Erythroblast (primary cell): Measurements from ENCODE around the gene TRAPPC6A.

ENCODE experiments used
- DNase-seq, 2 experiments: peaks; one replicate each; lab custom pipeline; 2025; lab: John Stamatoyannopoulos, UW
- GATA1 ChIP-seq: IDR thresholded peaks from 2 replicates; pipeline ENCODE4 v1.6.1; 2011; ENCODE audit warnings: low read depth, mild to moderate bottlenecking, control low read depth, low read length, moderate library complexity
- POLR2A ChIP-seq: IDR thresholded peaks from 2 replicates; pipeline ENCODE4 v1.6.1; 2011; ENCODE audit warnings: mild to moderate bottlenecking, low read length

TRAPPC6A gene

DNA sequence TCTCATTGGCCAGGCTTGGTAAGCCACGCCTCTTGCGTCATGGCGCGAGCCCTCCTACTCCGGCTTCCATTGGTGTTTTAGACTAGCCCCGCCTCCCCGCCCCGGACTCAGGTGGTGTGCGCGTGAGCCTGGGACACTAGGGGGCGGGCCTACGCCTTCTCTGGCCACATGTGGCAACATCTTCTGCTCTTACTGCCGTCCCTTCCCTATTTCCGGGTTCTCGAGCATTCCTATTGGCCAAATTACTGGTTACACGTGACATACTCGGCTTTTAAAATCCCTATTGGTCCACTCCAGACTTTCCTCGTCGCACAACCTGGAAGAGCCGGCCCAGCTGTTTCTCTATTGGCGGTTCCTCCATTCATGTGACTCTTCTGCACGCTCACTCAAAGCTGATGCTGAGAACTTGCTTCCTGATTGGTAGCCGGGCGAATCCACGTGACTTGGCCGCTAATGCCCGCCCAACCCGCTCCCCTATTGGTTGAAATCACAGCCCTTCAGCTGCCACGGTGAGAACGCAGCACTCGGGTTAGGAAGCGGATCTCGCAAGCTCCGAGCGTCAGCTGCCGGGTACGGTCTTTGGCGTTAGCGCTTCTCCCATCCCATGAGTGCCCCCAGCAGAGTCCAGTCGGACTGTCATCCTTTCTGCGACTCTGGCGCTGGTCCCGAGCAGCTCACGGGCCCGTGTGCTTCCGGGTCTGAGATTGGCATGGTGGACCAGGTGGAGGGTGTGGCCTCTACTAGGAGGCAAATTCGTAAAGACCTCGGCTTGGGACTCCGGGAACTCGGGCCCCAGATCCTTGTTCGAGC lies 430 bp upstream of the TRAPPC6A start, which contains the start of gene BLOC1S3:
Gene BLOC1S3 (plus strand): TSS at position 523 of the 810 bp plus-strand sequence. CDS start 513 bp downstream, outside the sequence.
- DNase-seq = peak; percentile 100
- TF ChIP-seq POLR2A (peak; percentile 78), GATA1 (no peak)

DNA sequence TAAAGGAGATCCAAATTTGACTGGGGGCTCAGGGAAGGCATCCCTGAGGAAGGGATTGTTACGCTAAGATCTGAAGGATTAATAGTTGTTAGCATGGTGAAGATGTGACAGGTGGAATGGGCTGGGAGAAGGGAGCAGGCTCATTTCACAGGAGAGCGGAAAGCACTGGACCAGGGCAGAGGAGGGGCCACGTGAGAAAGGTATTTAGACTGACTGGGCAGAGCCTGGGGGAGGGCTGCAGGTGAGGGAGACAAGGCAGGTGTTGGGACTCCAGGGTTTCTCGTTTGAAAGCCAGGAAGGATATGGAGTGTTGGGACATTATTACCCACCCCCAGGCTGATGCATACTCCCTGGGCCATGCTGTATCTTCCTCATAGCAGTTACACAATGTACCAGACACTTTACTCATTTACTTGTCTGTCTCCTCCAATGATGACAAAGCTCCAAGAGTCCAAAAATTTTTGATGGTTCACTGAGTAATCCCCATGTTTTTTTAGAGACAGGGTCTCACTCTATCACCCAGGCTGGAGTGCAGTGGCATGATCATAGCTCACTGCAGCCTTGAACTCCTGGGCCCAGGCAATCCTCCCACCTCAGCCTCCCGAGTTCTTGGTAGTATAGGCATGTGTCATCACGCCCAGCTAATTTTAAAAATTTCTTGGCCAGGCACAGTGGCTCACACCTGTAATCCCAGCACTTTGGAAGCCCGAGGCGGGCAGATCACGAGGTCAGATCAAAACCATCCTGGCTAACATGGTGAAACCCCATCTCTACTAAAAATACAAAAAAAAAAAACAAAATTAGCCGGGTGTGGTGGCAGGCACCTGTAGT lies 2.3 kb downstream of the TRAPPC6A start:
- TF ChIP-seq POLR2A (no peak), GATA1 (no peak)
- DNase-seq = no peak

- no peak for DNase-seq
- TF ChIP-seq GATA1 (no peak), POLR2A (no peak)
These were observed 4.2 kb downstream of the TRAPPC6A start for GRCh38 chr19:45173816-45174215.

DNA sequence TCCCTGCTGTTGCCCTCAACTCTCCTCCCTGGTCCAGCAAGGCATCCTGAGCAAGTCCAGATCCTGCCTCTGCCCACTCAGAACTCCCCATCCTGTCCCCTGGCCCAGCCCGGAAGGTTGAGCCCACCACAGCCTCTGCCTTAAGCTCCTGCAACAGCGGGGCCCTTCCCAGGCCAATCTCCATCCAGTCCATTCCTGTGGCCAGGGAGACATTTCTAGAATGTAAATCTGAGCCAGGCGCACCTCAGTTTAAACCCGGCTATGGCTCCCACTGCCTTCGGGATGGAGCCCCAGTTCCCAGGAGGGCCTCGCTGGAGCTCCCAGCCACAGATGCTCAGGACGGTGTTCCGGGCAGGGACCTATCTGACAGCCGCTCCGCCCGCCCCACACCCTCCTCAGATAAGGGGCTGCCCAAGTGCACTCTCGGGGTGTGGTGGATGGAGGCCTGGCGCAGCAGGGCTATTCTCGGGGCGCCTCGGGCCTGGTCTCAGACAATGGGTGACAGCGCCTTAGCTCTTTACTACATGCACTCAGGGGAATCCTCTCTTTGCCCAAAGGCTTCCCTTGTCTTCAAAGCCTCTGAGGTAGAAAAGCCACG lies 5.3 kb downstream of the TRAPPC6A start:
- TF ChIP-seq POLR2A (no peak), GATA1 (no peak)
- peak; percentile 43 to 50 for DNase-seq

DNA sequence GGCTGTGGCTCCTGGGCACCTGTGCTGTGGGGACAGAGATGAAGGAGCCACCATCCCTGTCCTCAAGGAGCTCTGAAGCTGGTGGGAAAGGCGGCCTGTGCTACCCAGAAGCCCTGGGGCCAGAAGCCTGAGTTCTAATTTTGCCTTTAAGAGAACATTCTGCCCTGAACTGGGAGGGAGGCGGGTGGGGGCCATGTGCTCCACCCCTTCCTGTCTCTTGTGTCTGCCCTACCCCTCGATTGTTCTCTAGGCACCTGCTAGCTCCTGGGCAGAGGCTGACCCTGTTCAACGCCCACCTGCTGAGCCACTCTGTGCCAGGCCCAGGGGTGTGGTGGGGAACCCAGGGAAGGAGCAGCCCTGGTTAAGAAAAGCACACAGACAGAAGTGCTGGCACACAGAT lies 5.9 kb downstream of the TRAPPC6A start:
- no peak for TF ChIP-seq POLR2A
- TF ChIP-seq GATA1 = no peak
- DNase-seq = no peak

- TF ChIP-seq GATA1 (no peak), POLR2A (no peak)
- no peak for DNase-seq
These were observed 6.8 kb downstream of the TRAPPC6A start for GRCh38 chr19:45171211-45171623.

DNA sequence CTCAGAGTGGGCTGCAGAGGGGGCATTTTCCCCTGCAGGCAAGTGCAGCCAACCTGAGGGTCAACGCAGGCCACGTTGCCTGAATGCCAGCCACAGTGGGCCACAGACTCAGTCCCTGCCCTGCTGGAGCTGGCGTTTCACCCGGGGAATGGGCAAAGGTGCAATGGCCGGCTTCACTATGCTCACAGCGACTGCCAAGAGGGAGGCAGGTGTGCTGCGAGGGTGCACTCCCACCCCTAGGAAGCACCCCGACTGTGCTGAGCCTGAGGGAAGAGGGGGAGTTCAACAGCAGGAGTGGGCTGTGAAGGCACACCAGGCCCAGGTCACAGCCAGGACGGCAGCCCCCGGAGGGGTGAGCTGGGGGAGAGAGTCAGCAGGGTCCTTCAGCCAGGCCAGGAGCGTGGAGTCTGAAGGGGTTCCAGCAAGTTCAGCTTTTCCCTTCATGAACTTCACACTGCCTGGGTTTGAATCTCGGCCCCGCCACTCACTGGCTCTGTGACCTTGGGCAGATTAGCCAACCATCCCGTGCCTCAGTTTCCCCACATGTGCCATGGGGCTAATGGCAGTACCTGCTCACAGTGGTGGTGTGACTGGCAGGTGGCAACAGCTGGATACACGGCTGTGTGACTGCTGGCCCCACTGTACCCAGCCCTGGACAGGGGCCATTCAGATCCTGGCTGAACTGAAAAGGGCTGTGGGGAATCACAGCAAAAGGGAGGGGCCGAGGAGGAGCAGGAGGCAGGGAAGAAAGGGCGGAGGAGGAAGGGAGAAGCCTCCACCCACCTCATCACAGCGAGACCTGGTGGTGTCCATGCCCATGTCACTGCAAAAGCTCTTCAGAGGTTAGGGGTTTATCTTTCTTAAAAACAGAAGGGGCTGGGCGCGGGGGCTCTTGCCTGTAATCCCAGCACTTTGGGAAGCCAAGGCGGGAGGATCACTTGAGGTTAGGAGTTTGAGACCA lies 7.6 kb downstream of the TRAPPC6A start:
- DNase-seq = no peak
- TF ChIP-seq GATA1 = no peak
- no peak for TF ChIP-seq POLR2A

- DNase-seq = no peak
- TF ChIP-seq GATA1 = no peak
- no peak for TF ChIP-seq POLR2A
These were observed 8.4 kb downstream of the TRAPPC6A start for GRCh38 chr19:45169602-45170001.

DNA sequence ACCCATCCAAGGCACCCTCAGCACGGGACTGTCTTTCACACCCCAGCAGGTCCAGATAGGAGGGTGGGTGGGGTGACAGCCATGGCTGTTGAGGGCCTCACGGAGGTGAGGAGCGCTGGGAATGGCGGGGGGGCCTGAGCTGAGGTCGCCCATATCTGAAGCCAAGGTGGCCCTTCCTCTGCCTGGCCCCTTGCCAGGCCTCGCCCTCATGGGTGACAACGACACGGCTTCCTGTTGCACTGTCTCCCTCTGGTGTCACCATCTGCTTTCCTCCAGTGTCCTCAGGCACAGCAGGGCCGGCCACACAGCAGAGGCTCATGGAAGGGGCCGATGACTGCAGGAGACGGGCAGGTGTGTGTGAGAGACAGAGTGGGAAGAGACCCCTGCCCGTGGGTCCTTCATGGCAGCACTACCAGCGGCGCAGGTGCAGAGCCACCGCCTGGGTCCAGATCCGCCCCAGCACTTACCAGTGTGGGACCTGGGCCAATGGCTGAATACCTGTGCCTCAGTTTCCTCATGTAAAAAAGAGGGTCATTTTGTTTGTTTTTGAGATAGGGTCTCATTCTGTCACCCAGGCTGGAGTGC lies 9.2 kb downstream of the TRAPPC6A start:
- no peak for TF ChIP-seq GATA1
- DNase-seq = no peak

GRCh38 chr19:45166723-45167252 lies 11.2 kb downstream of the TRAPPC6A start:
- DNase-seq = no peak

GRCh38 chr19:45164577-45165335 lies 13.3 kb downstream of the TRAPPC6A start:
- DNase-seq = peak in 1 of 2 experiments; percentile 33
- TF ChIP-seq POLR2A (peak; percentile 19), GATA1 (no peak)

More at GRCh38 chr19:45166723-45167252, 11.2 kb downstream of the TRAPPC6A start:
- no peak for TF ChIP-seq GATA1
- no peak for TF ChIP-seq POLR2A
